AG10803 (cell line): ENCODE data around the gene ZNF236.
A peak's percentile ranks its signal among the peaks of the same experiment; 100 is the strongest.

Source experiments
- DNase-seq: peaks from one replicate; pipeline ENCODE4 v3.0.0; 2010; ENCODE audit warnings: low read depth
- H3K4me3 ChIP-seq: 2 replicates; pipeline ENCODE4 v1.5.1; 2011; ENCODE audit warnings: mild to moderate bottlenecking, low read length, control low read depth
- TF ChIP-seq, protein P1 (sequence below): conservative IDR thresholded peaks from 2 replicates; pipeline ENCODE4 v1.5.1; 2011; ENCODE audit warnings: mild to moderate bottlenecking, low read length, control low read depth, inconsistent platforms

The ZNF236 gene

DNA sequence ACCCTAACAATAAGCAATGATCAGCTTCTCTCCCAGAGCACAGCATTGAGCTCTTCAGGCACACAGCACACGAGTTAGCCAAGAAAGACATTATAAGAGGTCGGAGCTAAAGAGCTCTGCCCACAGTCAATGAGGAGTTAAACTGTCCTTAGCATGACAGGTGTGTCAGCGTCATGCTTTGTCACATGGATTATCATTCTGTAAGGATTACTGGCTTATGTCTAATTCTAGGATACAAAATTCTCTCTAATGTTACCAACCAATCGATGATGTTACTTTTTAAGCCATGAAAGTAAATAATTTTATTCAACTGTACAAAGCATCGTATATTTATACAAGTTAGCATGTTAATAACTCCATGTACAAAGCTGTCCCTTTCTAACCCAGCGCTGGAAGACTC lies 108.8 kb downstream of the ZNF236 start:
- DNase-seq, result no peak
- TF ChIP-seq, protein P1, sequence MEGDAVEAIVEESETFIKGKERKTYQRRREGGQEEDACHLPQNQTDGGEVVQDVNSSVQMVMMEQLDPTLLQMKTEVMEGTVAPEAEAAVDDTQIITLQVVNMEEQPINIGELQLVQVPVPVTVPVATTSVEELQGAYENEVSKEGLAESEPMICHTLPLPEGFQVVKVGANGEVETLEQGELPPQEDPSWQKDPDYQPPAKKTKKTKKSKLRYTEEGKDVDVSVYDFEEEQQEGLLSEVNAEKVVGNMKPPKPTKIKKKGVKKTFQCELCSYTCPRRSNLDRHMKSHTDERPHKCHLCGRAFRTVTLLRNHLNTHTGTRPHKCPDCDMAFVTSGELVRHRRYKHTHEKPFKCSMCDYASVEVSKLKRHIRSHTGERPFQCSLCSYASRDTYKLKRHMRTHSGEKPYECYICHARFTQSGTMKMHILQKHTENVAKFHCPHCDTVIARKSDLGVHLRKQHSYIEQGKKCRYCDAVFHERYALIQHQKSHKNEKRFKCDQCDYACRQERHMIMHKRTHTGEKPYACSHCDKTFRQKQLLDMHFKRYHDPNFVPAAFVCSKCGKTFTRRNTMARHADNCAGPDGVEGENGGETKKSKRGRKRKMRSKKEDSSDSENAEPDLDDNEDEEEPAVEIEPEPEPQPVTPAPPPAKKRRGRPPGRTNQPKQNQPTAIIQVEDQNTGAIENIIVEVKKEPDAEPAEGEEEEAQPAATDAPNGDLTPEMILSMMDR, result no peak
- H3K4me3 ChIP-seq, result no peak overlapping the region

DNA sequence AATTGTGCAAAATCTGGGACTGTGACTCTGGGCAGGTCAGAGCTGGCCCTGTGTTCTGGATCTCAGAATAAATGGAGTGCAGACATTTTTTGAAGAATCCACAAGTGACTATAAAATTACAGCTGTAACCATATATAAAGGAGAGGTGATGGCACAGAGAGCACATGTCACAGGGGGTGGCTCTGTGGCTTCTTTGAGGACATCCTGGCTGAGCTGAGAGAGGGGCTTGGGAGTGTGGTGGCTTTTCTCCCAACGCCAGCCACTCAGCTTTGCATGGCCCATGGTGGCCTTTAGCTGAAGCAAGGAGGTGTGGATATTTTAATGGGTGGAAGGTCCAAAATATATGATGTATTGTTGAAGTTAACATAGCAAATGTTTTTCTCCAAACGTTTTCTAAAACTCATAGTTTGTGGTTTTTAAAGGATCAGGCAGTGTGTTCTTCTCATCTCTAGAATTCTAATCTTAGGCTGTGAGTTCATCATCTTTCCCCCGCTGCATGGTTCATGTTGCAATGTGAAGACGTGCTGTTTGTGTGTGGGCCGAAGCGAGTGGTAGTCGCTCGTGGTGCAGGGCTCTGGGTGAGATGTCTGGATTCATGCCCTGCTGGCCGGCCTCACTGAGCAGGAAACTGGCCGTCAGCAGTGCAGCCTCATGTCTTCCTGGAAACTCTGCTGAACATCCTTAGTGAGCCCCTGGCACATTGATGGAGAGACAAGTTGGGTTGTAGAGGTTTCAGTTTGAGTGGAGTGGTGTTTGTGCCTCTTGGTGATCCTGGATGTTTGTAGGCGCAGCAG lies 109.9 kb downstream of the ZNF236 start:
- TF ChIP-seq, protein P1, result no peak
- H3K4me3 ChIP-seq, result no peak overlapping the region
- DNase-seq, result peak; percentile 56

DNA sequence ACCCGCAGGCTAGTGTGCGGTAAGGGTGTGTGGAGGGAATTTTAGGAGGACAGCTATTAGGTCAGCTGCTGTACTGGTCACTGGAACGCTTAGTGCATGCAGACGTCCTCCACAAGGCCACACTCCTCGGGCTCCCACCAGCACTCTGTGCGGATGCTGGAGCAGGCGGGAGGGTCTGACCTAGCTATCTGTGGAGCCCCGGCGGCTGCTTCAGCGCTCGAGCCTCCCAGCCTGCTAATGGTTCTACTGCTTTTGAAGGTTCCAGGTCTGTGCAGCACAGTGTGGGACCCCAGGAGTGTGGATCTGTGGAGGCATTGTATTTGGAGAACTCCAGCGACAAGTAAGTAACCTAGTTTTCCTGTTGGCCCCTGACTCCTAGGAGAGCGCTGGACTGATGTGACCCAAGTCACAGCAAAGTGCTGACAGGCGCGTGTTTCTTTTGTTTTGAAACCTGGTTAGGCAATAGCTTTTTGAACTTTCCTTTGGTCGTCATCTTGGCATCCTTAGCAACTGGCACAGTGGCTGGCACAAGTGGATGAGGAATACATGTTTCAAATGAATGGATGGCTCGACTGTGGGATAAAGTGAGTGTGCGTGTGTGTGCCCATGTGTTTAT lies 113.5 kb downstream of the ZNF236 start:
- DNase-seq, result no peak
- TF ChIP-seq, protein P1, result no peak
- H3K4me3 ChIP-seq, result no peak overlapping the region

DNA sequence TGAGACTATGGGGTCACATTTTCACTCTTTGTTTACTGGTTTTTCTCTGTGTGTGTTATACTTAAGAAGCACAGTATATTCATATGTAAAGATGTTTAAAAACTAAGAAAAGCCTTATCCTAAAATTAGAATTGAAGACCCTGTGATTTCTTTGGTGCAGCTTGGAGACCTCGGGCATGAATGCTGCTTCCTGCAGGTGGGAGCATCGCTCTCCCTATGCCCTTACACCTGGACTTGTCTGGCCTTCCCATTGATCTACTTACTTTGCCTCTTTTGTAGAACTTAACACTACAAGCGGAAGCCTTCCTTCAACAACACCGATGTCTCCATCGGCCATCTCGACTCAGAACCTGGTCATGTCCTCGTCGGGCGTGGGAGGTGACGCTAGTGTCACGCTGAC lies 114.5 kb downstream of the ZNF236 start:
- no peak overlapping the region for H3K4me3 ChIP-seq
- TF ChIP-seq, protein P1, result no peak
- no peak for DNase-seq

DNA sequence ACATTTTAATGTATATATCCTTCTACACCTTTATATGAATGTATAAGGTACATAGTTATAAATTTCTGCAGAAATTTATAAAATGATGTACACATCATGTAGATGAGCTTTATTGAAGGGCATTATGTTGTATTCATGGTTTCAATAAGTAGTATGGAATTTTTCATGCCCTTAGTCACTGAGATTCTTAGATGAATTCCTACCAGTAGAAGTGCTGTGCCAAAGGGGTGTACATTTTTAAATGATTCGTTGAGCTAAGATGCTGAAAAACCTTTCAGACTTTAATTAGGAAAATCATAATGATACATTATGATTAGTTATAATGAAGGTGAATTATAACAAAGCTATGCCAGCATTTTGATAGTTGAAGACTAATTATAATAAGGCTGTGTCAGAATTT lies 115.2 kb downstream of the ZNF236 start:
- TF ChIP-seq, protein P1, result peak; percentile 38
- H3K4me3 ChIP-seq, result no peak overlapping the region
- peak; percentile 17 for DNase-seq

DNA sequence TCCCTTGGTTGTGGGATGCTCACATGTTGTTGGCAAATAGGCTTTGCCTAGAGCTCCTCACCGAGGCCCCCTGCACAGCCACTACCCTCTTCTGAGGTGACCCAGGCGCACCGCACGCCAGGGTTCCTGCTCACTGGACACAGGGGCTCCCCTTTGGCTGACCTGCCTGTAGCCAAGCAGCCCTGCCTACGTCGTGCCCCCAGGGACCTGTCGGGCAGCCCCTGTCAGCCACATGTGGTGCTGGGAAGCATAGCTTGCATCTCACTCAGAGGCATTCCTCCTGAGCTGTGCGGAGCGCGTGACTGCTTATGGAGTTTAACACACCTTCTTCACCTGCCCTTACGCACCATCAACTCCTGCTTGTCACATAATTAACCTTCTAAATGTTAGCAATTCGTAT lies 116.3 kb downstream of the ZNF236 start:
- H3K4me3 ChIP-seq, result no peak overlapping the region
- TF ChIP-seq, protein P1, result no peak
- DNase-seq, result no peak

DNA sequence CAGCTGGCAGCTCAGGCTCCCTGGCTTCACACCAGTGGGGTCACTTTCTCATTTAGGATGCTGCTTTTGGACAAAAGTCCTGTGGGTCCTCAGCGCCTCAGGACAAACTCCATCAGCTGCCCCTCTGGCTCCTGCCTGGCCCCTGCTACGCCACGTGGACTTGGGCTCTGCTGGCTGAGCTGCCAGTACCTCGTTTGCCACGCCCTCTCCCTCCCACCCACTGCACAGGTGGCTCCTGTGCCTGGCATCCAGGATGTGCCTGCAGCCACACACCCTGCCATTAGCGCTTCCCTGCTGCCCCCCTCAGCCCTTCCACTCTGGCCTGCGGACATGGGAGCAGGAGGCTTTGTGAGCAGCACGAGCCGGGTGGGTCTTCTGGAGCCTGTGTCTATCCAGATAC lies 118.9 kb downstream of the ZNF236 start:
- DNase-seq, result no peak
- no peak overlapping the region for H3K4me3 ChIP-seq
- TF ChIP-seq, protein P1, result no peak
